ENCODE measurements around the gene AKNA. TPM values are rescaled to one million over a fixed set of nuclear protein-coding genes. Genes with fewer than 3 reads are reported as not detected.
A peak's percentile ranks its signal among the peaks of the same experiment; 100 is the strongest.

AKNA gene
- polyA plus RNA-seq, 3 donors, result 3.3 to 147 (median 7.3) TPM

GRCh38 chr9:114301798-114302565 lies 85.8 kb downstream of the AKNA start:
- no peaks in the 10 kb centered on the region for H3K4me1 ChIP-seq (ENCODE audit: control insufficient read depth in 1 of 2, insufficient read depth in 2 of 2, low read length in 2 of 2)
- H2AFZ ChIP-seq (ENCODE audit: insufficient read depth, low read depth, low read length, poor library complexity, severe bottlenecking), result no peak overlapping the region
- no peaks in the 10 kb centered on the region for H3K79me2 ChIP-seq (ENCODE audit: insufficient read depth, low read length)
- no peaks in the 10 kb centered on the region for H4K20me1 ChIP-seq (ENCODE audit: insufficient read depth, low read length)
- Mint-ChIP-seq H3K27me3 (ENCODE audit: low read depth in 3 of 3) (peaks cover 2 to 7% (median 3%) of the 10 kb centered on the region in 3 donors), H3K9me3 (no peaks in the 10 kb centered on the region), H3K36me3 (no peaks in the 10 kb centered on the region), H3K4me1 (peaks cover 4% of the 10 kb centered on the region), H3K4me3 (no peak overlapping the region), H3K27ac (peak overlapping the region in 1 of 7 donors; percentile 40)
- H3K4me3 ChIP-seq (replicated peaks in 1 of 3; ENCODE audit: low read depth in 2 of 3, low read length in 3 of 3), result no peak overlapping the region
- TF ChIP-seq CTCF (IDR thresholded peaks at IDR 0.05), result no peak
- no peak overlapping the region for H3K4me2 ChIP-seq (replicated peaks; ENCODE audit: extremely low read depth, low read length, poor library complexity, severe bottlenecking)
- no peak overlapping the region for H3K27ac ChIP-seq (ENCODE audit: low read depth in 1 of 2, low read length in 2 of 2)
- no peaks in the 10 kb centered on the region for H3K27me3 ChIP-seq (ENCODE audit: control insufficient read depth in 2 of 2, insufficient read depth in 2 of 2, low read length in 2 of 2)
- no peak overlapping the region for H3K9ac ChIP-seq (ENCODE audit: insufficient read depth, low read length, poor library complexity, severe bottlenecking)
- no peaks in the 10 kb centered on the region for H3K36me3 ChIP-seq (replicated peaks in 1 of 2; ENCODE audit: control insufficient read depth in 1 of 2, insufficient read depth in 2 of 2, low read length in 2 of 2)
- no peaks in the 10 kb centered on the region for H3K9me3 ChIP-seq (replicated peaks in 1 of 2; ENCODE audit: control insufficient read depth in 1 of 2, insufficient read depth in 1 of 2, low read length in 2 of 2)
- DNase-seq, result peak in 1 of 3 donors; percentile 3
- 96% methylated on average over 11 of the region's 15 CpGs for WGBS (ENCODE audit: insufficient coverage)
- intact Hi-C loops (cut with micrococcal nuclease), result loop anchor here in 1 of 2 donors (5.0 kb wide), 1 partner anchor 145 kb away; the partner anchor contains the start of gene COL27A1

GRCh38 chr9:114300846-114301797 lies 86.7 kb downstream of the AKNA start:
- H3K36me3 Mint-ChIP-seq, result no peaks in the 10 kb centered on the region
- DNase-seq, result peak in 1 of 3 donors; percentile 1
- WGBS (ENCODE audit: insufficient coverage), result 93% methylated on average over 11 of the region's 31 CpGs

More at GRCh38 chr9:114300846-114301797, 86.7 kb downstream of the AKNA start:
- no peaks in the 10 kb centered on the region for H4K20me1 ChIP-seq (ENCODE audit: insufficient read depth, low read length)
- no peak for TF ChIP-seq CTCF (IDR thresholded peaks at IDR 0.05)
- Mint-ChIP-seq H3K27me3 (ENCODE audit: low read depth in 3 of 3) (peaks cover 0 to 7% (median 2%) of the 10 kb centered on the region in 3 donors), H3K4me1 (peaks cover 4% of the 10 kb centered on the region), H3K4me3 (no peak overlapping the region), H3K9me3 (peaks cover 0 to 8% (median 7%) of the 10 kb centered on the region in 7 donors), H3K27ac (no peak overlapping the region)
- no peak overlapping the region for H3K4me2 ChIP-seq (replicated peaks; ENCODE audit: extremely low read depth, low read length, poor library complexity, severe bottlenecking)
- no peaks in the 10 kb centered on the region for H3K27me3 ChIP-seq (ENCODE audit: control insufficient read depth in 2 of 2, insufficient read depth in 2 of 2, low read length in 2 of 2)
- H3K27ac ChIP-seq (ENCODE audit: low read depth in 1 of 2, low read length in 2 of 2), result no peak overlapping the region
- H3K4me1 ChIP-seq (ENCODE audit: control insufficient read depth in 1 of 2, insufficient read depth in 2 of 2, low read length in 2 of 2), result no peaks in the 10 kb centered on the region
- intact Hi-C loops (cut with micrococcal nuclease), result loop anchor here in 1 of 2 donors (5.0 kb wide), 1 partner anchor 144 kb away; the partner anchor contains the start of gene COL27A1
- no peak overlapping the region for H3K4me3 ChIP-seq (replicated peaks in 1 of 3; ENCODE audit: low read depth in 2 of 3, low read length in 3 of 3)
- H3K9me3 ChIP-seq (replicated peaks in 1 of 2; ENCODE audit: control insufficient read depth in 1 of 2, insufficient read depth in 1 of 2, low read length in 2 of 2), result no peaks in the 10 kb centered on the region
- no peak overlapping the region for H2AFZ ChIP-seq (ENCODE audit: insufficient read depth, low read depth, low read length, poor library complexity, severe bottlenecking)
- no peak overlapping the region for H3K9ac ChIP-seq (ENCODE audit: insufficient read depth, low read length, poor library complexity, severe bottlenecking)
- no peaks in the 10 kb centered on the region for H3K79me2 ChIP-seq (ENCODE audit: insufficient read depth, low read length)
- no peaks in the 10 kb centered on the region for H3K36me3 ChIP-seq (replicated peaks in 1 of 2; ENCODE audit: control insufficient read depth in 1 of 2, insufficient read depth in 2 of 2, low read length in 2 of 2)
